ENCODE results near the gene PTPRD.

Gene PTPRD

GRCh38 chr9:10112798-10113197 lies 500.0 kb downstream of the PTPRD start:
- DNase-seq (ENCODE audit: low read depth): no peak
- no peak for TF ChIP-seq CTCF (IDR thresholded peaks at IDR 0.05; ENCODE audit: control insufficient read depth, insufficient read depth, low read depth, low read length, missing control alignments)
- H3K4me3 ChIP-seq (ENCODE audit: control insufficient read depth, low read depth, low read length): no peak overlapping the region

- no peak for TF ChIP-seq CTCF (IDR thresholded peaks at IDR 0.05; ENCODE audit: control insufficient read depth, insufficient read depth, low read depth, low read length, missing control alignments)
- no peak for DNase-seq (ENCODE audit: low read depth)
- no peak overlapping the region for H3K4me3 ChIP-seq (ENCODE audit: control insufficient read depth, low read depth, low read length)
Measured at GRCh38 chr9:10112070-10112469, 500.7 kb downstream of the PTPRD start.

GRCh38 chr9:10108815-10109214 lies 504.0 kb downstream of the PTPRD start:
- no peak for TF ChIP-seq CTCF (IDR thresholded peaks at IDR 0.05; ENCODE audit: control insufficient read depth, insufficient read depth, low read depth, low read length, missing control alignments)
- H3K4me3 ChIP-seq (ENCODE audit: control insufficient read depth, low read depth, low read length): no peak overlapping the region
- DNase-seq (ENCODE audit: low read depth): no peak

- no peak overlapping the region for H3K4me3 ChIP-seq (ENCODE audit: control insufficient read depth, low read depth, low read length)
- DNase-seq (ENCODE audit: low read depth): no peak
Measured at GRCh38 chr9:10104774-10105173, 508.0 kb downstream of the PTPRD start.

GRCh38 chr9:10095208-10095607 lies 517.6 kb downstream of the PTPRD start:
- no peak for DNase-seq (ENCODE audit: low read depth)
- no peak overlapping the region for H3K4me3 ChIP-seq (ENCODE audit: control insufficient read depth, low read depth, low read length)
- no peak for TF ChIP-seq CTCF (IDR thresholded peaks at IDR 0.05; ENCODE audit: control insufficient read depth, insufficient read depth, low read depth, low read length, missing control alignments)

More at GRCh38 chr9:10104774-10105173, 508.0 kb downstream of the PTPRD start:
- TF ChIP-seq CTCF (IDR thresholded peaks at IDR 0.05; ENCODE audit: control insufficient read depth, insufficient read depth, low read depth, low read length, missing control alignments): no peak

GRCh38 chr9:10094563-10094962 lies 518.2 kb downstream of the PTPRD start:
- DNase-seq (ENCODE audit: low read depth): no peak
- no peak overlapping the region for H3K4me3 ChIP-seq (ENCODE audit: control insufficient read depth, low read depth, low read length)
- no peak for TF ChIP-seq CTCF (IDR thresholded peaks at IDR 0.05; ENCODE audit: control insufficient read depth, insufficient read depth, low read depth, low read length, missing control alignments)

- no peak for DNase-seq (ENCODE audit: low read depth)
- H3K4me3 ChIP-seq (ENCODE audit: control insufficient read depth, low read depth, low read length): no peak overlapping the region
- TF ChIP-seq CTCF (IDR thresholded peaks at IDR 0.05; ENCODE audit: control insufficient read depth, insufficient read depth, low read depth, low read length, missing control alignments): no peak
Measured at GRCh38 chr9:10080012-10080411, 532.8 kb downstream of the PTPRD start.
